Fibroblast of skin of back (primary cell): ENCODE results near the gene MED9.

Experiments used
- DNase-seq: peaks from one replicate; pipeline ENCODE4 v3.0.0-alpha.2; 2013

MED9 gene

DNA sequence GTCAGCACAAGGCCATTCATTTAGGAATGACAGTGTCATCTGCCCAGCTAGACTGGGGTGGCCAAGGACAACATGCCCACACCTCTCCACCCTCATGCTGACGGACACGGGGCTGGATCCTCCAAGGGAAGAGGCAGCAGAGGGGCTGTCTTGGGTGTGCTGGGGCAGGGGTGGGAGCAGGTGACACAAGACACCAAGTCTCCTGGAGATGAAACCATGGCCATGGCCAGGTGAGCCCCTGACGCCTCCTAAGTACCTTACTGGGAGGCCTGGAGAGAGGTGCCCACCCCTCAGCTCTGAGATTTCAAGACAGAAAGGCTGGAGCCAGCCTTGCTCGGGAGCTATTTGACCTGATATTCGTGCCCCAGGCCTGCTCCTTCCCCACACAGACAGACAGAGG lies 28.4 kb downstream of the MED9 start:
- DNase-seq: no peak

GRCh38 chr17:17505610-17506171 lies 28.9 kb downstream of the MED9 start:
- DNase-seq: no peak

DNA sequence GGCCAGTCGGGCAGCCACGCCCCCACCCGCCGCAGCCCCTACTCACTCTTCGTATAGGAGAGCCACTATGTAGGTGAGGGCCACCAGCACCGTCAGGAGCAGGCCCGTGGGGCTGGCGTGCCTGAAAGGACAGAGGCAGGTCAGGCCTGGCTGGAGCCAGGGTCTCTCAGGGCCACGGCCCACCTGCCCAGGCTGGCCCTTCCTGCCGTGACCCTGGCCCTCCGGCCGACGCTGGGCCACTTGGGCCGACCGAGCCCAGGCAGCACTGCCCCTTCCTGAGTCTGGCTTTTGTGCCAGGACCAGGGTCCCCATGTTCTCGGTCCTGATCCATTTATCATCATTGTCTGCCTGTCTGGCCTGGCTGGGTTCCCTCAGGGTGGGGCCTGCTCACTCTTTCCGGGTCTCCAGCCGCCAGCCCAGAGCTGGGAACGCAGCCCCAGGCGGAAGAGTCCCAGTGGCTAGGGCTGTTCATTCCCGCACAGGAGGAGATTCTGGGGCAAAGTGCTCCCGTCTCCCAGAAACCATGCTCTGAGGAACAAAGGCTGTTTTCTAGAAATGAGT lies 29.5 kb downstream of the MED9 start:
- DNase-seq: no peak

DNA sequence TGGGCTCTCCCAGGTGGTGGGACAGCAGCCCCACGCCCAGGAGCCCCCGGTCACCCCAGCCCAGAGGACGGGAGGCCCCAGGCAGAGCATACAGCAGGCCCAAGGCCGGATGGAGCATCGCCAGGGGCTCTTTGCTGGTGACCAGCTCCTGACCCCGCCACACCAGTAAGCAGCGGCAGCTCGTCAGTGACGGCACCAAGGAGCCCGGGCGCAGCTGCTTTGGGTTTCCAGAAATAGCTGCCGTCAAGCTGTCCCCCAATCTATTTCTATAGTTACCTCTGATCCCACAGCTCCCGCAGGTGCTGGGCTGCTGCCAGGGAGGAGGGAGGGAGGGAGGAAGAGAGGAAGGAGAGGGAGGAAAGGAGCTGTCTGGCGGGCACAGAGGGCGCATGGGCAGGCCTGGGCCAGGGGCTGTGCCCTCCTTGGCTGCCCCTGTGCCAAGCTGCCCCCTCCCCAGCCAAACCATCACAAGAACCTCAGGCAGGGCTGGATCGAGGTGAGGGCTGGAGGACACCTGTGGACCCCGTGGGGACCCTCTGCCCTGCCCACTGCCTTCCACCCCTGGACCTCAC lies 30.2 kb downstream of the MED9 start:
- DNase-seq: no peak

GRCh38 chr17:17507465-17508011 lies 30.7 kb downstream of the MED9 start:
- no peak for DNase-seq

GRCh38 chr17:17508019-17508535 lies 31.3 kb downstream of the MED9 start:
- no peak for DNase-seq

GRCh38 chr17:17508646-17509591 lies 32.1 kb downstream of the MED9 start:
- no peak for DNase-seq

- DNase-seq: no peak
Measured at GRCh38 chr17:17509601-17510425, 33.0 kb downstream of the MED9 start.

GRCh38 chr17:17510456-17511292 lies 33.9 kb downstream of the MED9 start:
- no peak for DNase-seq

DNA sequence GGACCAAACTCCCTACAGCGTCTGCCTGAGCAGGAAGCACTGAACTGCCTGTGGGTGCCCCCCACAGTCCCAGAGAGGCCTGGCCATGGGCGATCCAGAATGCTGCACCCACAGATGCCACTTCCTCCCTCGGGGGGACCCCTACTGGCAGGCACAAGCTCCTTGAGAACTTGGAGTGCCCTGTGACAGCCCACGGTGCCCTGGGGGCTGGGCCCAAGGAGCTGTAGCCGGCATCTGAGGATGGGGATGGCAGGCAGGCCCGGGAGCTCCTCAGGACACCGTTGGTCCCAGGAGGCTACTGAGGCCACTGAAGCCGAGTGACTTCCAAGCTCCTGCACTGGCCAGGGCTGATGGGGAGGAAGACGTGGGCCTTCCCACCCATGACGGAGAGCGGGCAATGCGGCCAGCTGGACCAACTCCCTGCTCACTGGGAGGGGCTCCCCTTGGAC lies 34.5 kb downstream of the MED9 start:
- DNase-seq: no peak

GRCh38 chr17:17511881-17512858 lies 35.4 kb downstream of the MED9 start:
- DNase-seq: peak; percentile 85

DNA sequence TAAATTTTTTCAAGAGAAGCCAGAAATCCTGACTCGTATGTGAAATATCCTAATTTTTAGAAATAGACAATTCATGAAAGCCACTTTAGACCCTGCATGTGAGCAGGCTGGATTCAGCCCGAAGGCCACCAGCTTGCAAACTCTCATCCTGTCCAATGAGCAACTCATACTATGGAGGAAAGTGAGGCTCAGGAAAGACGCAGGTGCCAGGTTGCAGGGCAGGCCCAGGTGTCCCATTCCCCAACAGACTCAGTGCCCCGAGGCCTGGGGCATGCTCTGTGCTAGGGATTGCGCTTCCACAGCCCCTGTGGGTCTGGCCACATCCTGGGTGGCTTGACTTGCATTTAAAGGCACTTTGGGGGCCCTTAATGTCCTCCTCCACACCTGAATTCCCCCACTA lies 36.1 kb downstream of the MED9 start:
- DNase-seq: no peak

- no peak for DNase-seq
Measured at GRCh38 chr17:17513626-17514025, 36.8 kb downstream of the MED9 start.

DNA sequence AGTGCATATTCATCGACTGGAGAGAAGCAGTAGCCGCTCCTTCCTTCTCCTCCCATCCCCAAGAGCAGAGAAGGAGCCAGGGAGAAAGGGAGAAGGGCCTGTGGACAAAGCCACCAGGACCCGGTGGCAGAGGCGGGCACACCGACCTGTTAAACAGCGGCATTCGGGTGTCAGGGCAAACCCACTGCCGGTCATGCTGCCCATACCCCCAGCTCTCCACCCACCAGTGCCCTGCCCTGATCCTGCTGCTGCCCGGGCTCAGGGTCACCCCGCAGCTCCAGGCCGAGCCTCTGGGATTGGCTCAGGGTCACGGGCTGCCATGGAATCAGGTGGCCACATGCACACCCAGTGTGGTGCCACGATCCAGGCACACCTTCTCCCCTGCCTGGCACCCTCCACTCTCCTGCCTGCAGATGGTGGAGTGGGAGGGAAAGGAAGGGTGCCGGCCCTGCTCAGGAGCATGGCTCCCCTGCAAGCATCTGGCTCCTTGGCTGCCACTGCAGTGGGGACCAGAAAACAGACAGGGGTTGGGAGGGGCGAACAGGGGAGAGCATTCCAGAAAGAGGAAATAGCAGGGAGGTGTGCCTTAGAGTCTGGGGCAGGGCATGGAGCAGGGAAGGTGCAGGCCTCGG lies 37.7 kb downstream of the MED9 start:
- no peak for DNase-seq

DNA sequence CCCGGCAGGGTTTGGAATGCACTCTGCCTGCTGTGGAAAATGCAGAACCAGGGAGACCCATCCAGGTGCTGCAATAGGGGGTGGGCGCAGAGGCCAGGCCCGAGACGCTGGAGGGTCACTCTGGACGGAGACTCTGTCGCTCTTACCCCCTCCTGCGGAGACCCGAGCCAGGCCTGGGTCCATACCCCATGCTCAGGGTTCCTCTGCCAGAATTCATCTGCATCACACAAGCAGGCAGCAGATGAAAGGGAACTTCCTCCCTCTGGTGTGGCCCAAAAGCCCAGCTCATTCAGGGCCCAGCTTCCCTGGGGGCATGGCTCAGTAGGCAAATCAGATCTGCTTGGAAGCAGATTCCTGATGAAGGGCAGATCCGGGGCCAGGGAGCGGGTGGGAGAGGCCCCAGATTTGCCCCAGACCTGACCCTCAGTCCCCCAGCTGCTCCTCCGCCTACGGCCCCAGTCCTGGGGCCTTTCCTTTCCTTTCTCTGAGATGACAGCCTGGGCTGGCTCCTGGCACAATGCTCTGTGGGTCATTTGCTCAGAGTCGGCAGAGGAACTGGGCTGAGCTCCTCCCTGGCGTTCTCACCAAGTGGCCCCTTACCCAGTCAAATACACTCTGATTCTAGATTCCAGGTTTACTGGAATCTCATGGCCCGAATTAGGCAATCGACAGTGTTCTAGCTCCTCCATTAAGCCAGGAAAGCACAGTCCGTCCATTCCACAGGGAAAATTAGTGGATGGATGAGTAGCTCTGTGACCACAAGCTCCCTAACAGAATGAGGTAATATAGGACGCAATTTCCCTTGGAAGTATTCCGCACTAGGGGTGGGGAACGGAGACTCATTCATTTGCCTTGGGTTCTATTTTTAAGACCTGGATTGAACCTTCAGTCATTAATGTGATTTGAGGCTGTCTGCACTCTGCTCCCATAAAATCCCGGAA lies 38.5 kb downstream of the MED9 start:
- peak; percentile 44 for DNase-seq

DNA sequence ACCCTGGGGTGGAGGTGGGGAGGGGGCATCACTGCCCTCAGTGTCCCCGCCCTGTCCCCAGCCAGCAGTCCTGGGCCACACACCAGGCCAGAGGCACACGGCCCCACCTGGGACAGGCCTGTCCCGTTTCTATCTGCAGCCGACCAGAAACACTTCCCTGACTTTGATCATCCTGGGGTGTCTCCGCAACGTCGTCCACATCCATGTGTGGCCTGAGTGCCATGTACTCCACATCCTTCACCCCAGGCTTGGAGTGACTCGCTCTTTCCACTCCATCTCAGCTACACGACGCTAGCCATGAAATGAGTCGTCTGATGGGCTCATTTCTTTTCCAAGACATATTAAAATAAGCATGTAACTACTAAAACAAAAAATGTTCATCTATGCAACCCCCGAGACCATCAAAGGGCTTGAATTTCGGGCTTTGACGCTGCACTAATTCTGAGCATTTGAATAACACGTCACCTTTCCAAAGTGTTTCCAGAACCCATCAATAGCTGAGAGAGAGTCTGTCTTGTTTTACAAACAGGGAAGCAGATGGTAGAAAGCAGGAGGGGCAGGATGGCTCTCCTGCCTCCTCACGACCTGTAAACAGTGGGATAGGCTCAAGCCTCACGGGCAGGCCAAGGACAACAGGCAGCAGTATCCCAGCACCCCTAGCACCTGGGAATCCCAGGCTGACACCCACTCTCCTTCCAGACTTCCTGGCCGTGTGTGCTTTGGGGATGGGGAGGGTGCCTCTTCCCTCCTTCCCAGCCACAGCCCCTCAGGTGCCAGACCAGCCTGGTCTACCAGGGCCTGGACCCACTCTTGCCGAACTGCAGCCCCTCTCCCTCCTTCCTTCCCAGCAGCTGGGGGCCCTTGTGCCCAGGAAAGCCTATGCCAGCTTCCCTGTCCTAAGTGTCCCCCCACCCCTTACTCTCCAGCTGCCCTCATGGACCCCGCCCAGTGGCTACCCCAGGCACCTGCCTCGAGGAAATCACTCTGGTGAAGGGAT lies 39.4 kb downstream of the MED9 start:
- DNase-seq: peak; percentile 71
